ENCODE data around the gene ADAD2.

- TF ChIP-seq EZH2 (IDR thresholded peaks at IDR 0.05; ENCODE audit: borderline replicate concordance, control insufficient read depth, low read depth, low read length) (no peak), SMAD1 (IDR thresholded peaks at IDR 0.05; ENCODE audit: low read depth, partially characterized antibody) (no peak), E2F4 (IDR thresholded peaks at IDR 0.05; ENCODE audit: low read depth, low read length) (no peak), CEBPZ (IDR thresholded peaks at IDR 0.05; ENCODE audit: low read depth, low read length) (no peak), ATF7 (IDR thresholded peaks at IDR 0.05; ENCODE audit: low read depth) (no peak), ETV6 (conservative IDR thresholded peaks at IDR 0.05 in 1 of 2, IDR thresholded peaks at IDR 0.05 in 1 of 2; ENCODE audit: borderline replicate concordance in 1 of 2, low read depth in 1 of 2) (no peak), RBBP5 (conservative IDR thresholded peaks at IDR 0.05) (no peak), POLR2AphosphoS5 (IDR thresholded peaks at IDR 0.05; ENCODE audit: low read length) (no peak)
- TF ChIP-seq, protein P1, sequence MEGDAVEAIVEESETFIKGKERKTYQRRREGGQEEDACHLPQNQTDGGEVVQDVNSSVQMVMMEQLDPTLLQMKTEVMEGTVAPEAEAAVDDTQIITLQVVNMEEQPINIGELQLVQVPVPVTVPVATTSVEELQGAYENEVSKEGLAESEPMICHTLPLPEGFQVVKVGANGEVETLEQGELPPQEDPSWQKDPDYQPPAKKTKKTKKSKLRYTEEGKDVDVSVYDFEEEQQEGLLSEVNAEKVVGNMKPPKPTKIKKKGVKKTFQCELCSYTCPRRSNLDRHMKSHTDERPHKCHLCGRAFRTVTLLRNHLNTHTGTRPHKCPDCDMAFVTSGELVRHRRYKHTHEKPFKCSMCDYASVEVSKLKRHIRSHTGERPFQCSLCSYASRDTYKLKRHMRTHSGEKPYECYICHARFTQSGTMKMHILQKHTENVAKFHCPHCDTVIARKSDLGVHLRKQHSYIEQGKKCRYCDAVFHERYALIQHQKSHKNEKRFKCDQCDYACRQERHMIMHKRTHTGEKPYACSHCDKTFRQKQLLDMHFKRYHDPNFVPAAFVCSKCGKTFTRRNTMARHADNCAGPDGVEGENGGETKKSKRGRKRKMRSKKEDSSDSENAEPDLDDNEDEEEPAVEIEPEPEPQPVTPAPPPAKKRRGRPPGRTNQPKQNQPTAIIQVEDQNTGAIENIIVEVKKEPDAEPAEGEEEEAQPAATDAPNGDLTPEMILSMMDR (IDR thresholded peaks at IDR 0.05 in 2 of 3, conservative IDR thresholded peaks at IDR 0.05 in 1 of 3; ENCODE audit: control insufficient read depth in 2 of 3, extremely low read depth in 1 of 3, insufficient read depth in 1 of 3, low read depth in 3 of 3, low read length in 3 of 3), result no peak
These were observed 48.3 kb downstream of the ADAD2 start for GRCh38 chr16:84239141-84239769.

Data from GM12878 (cell line).